Esophagus squamous epithelium (tissue), 4 donors: ENCODE measurements around the gene PLXNB1.

Experiments used
- POLR2A ChIP-seq, 4 donors: fragments of 450-650 bp; IDR thresholded peaks; one replicate each; pipeline ENCODE4 v1.6.1; 2017; ENCODE audit warnings: antibody characterized with exemption in 4 of 4, mild to moderate bottlenecking in 4 of 4, moderate library complexity in 3 of 4
- TF ChIP-seq, protein P1 (sequence below), 6 experiments: fragments of 450-650 bp in 4 of 6; fragments of 200-600 bp in 2 of 6; sonication (generic) in 2 of 6; IDR thresholded peaks; one replicate each; pipeline ENCODE4 v1.5.1; 2016 to 2019; ENCODE audit warnings: antibody characterized with exemption in 6 of 6, mild to moderate bottlenecking in 4 of 6, moderate library complexity in 4 of 6

DNA sequence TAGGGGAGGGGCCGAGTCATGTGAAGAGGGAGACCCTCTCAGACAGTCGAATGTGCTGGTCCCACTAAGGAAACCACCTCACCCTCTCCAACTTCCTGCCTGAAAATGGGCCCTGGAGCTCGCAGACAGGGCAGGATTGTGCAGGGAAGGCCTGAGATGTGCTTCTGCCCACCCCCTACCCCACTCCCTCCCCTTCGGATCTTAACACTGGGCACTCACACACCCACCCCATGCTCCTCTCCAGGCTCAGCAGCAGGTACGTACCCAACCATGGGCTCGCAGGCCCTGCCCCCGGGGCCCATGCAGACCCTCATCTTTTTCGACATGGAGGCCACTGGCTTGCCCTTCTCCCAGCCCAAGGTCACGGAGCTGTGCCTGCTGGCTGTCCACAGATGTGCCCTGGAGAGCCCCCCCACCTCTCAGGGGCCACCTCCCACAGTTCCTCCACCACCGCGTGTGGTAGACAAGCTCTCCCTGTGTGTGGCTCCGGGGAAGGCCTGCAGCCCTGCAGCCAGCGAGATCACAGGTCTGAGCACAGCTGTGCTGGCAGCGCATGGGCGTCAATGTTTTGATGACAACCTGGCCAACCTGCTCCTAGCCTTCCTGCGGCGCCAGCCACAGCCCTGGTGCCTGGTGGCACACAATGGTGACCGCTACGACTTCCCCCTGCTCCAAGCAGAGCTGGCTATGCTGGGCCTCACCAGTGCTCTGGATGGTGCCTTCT is 36.7 kb upstream of the PLXNB1 start:
- TF ChIP-seq, protein P1, sequence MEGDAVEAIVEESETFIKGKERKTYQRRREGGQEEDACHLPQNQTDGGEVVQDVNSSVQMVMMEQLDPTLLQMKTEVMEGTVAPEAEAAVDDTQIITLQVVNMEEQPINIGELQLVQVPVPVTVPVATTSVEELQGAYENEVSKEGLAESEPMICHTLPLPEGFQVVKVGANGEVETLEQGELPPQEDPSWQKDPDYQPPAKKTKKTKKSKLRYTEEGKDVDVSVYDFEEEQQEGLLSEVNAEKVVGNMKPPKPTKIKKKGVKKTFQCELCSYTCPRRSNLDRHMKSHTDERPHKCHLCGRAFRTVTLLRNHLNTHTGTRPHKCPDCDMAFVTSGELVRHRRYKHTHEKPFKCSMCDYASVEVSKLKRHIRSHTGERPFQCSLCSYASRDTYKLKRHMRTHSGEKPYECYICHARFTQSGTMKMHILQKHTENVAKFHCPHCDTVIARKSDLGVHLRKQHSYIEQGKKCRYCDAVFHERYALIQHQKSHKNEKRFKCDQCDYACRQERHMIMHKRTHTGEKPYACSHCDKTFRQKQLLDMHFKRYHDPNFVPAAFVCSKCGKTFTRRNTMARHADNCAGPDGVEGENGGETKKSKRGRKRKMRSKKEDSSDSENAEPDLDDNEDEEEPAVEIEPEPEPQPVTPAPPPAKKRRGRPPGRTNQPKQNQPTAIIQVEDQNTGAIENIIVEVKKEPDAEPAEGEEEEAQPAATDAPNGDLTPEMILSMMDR (IDR thresholded peaks at IDR 0.05): no peak
- peak in 1 of 4 donors; percentile 30 for TF ChIP-seq POLR2A (IDR thresholded peaks at IDR 0.05)
